T-helper 22 cell (primary cell): ENCODE results near the gene TMEM209.
"Not testable (repeated sequence)": the region's sequence is repeated elsewhere in the genome, so short reads cannot be mapped to it uniquely, and the experiment has no call there.

Source experiments
- DNase-seq: peaks from one replicate; pipeline ENCODE4 v3.0.0-alpha.2; 2020; ENCODE audit warnings: low read depth

The TMEM209 gene

GRCh38 chr7:130126840-130127239, 78.4 kb downstream of the TMEM209 start:
- not testable (repeated sequence) for DNase-seq

- DNase-seq = no peak
Observed at GRCh38 chr7:130124711-130125110, 80.5 kb downstream of the TMEM209 start.

GRCh38 chr7:130123501-130123900, 81.7 kb downstream of the TMEM209 start:
- no peak for DNase-seq

GRCh38 chr7:130118801-130119200, 86.4 kb downstream of the TMEM209 start:
- no peak for DNase-seq

GRCh38 chr7:130118294-130118693, 86.9 kb downstream of the TMEM209 start:
- DNase-seq = no peak

GRCh38 chr7:130114776-130115175, 90.4 kb downstream of the TMEM209 start:
- DNase-seq = no peak
